Sciatic nerve (tissue), 2 donors: ENCODE data around the gene DNAJC17. TPM values are rescaled to one million over a fixed set of nuclear protein-coding genes. Genes with fewer than 3 reads are reported as not detected.

Experiments
- ATAC-seq: fragments of 200-7000 bp; cut with Tn5 transposase; one replicate; pipeline ENCODE4 v1.9.1; 2020; ENCODE audit warnings: mild to moderate bottlenecking, moderate library complexity
- DNase-seq: peaks from one replicate; pipeline ENCODE4 v3.0.0-alpha.2; 2020; ENCODE audit warnings: low spot score
- intact Hi-C: fragments of 100-400 bp; cut with DNase I; formaldehyde crosslinking; loops from one replicate; pipeline ENCODE4 v1.14.2; 2022
- total RNA-seq: library from RNA; stranded (reverse); fragmentation: NEBNext Ultra II Directional; extraction: Animal tissue kit (Norgen Biotek cat#: 25700); gene quantifications from one replicate; pipeline ENCODE4 v1.2.1, GENCODE V29; 2021
- donor health status: DM: no; HTN: no; CAD: no.
- donor health status: DM: no; HTN: no; CAD: no.

DNAJC17 gene
- total RNA-seq, 1 donor from 2014 or later: 36.2 TPM

GRCh38 chr15:40796512-40796911, 10.8 kb downstream of the DNAJC17 start:
- ATAC-seq (no peak), DNase-seq (no peak)
- intact Hi-C loops: no loop called here

DNA sequence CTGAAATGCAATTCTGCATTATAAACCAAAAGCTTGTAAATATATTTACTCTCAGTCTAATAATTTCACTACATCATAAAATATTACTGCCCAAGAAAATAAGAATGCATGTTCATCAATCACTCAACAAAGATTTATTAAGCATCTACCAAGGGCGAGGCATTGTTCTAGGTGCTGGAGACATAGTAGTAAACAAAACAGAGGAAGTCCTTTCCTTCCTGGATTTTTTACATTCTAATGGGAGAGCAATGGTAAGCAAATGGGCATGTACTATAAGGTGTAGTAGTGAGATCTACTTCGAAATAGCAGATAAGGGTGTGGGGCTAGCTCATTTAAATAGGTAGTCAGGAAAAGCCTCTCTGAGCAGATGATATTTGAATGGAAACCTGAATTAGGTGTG, 11.2 kb downstream of the DNAJC17 start:
- intact Hi-C loops: no loop called here

DNA sequence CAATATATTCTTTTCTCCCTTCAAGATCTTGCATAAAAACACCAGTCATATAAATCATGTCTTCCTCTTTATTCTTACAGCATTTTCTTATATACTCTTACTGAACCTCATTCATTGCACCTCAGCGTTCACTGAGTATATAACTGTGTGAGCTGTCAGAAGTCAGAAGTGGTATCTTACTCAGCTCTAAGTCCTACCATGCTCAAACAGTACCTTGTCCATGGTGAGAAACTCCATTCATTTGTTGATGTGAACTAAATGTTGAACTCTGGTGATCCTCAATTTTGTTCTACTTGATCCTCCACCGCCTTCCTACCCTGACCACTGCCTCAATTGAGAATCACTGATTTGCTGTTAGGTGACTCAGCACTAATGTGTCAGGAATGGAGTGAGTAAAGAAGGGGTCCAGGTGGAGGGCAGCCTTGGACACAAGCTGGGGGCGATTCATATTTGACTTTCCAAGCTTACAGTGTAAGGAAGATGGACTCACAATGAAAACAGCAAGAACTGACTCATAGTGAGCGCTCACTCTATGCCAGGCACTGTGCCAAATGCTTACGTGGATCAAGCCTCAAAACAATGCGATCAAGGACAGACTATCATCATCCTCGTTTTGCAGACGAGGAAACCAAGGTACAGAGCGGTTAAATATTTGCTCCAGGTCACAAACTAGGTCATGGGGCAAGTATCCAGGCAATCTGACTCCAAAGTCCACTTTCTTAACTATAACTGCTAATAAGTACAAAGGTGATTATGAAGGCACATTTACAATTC, 13.9 kb downstream of the DNAJC17 start:
- DNase-seq (no peak), ATAC-seq (no peak)
- intact Hi-C loops: no loop called here

More for the DNA sequence above, 11.2 kb downstream of the DNAJC17 start:
- DNase-seq: no peak
- no peak for ATAC-seq

GRCh38 chr15:40792394-40792793, 14.9 kb downstream of the DNAJC17 start:
- DNase-seq (no peak), ATAC-seq (no peak)
- intact Hi-C loops: no loop called here

DNA sequence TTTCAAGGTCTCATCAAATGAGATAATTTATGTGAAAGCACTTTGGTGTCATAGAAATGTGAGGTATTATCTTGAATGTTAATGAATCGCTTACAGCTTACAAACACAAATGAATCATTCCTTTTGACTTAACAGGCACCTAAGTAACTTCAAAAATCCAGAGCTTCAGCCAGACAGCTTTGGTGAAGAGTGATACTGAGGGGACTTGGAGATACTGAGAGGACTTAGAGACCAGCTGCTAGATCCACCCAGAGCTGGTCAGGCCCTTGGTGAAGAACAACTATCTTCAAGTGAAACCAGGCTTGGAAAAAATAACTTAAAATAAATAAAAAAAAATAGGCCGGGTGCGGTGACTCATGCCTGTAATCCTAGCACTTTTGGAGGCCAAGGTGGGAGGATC, 16.6 kb downstream of the DNAJC17 start:
- DNase-seq (no peak), ATAC-seq (no peak)
- intact Hi-C loops: no loop called here

DNA sequence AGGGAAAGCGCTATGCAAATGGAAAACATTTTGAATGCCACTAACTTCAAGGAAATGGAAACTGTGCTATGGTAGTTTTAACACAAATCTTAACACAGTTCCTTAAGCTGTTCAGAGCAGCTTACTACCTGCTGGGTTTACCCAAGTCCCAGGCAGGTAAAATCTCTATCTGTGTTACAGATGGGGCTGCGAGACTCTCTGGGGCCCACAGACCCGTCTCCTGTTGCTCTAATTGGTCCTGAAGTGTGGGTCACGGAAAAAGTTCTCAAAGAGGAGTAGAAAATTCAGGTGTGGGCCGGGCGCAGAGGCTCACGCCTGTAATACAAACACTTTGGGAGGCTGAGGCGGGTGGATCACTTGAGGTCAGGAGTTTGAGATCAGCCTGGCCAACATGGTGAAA, 17.3 kb downstream of the DNAJC17 start:
- intact Hi-C loops: no loop called here
- ATAC-seq: no peak
- no peak for DNase-seq

DNA sequence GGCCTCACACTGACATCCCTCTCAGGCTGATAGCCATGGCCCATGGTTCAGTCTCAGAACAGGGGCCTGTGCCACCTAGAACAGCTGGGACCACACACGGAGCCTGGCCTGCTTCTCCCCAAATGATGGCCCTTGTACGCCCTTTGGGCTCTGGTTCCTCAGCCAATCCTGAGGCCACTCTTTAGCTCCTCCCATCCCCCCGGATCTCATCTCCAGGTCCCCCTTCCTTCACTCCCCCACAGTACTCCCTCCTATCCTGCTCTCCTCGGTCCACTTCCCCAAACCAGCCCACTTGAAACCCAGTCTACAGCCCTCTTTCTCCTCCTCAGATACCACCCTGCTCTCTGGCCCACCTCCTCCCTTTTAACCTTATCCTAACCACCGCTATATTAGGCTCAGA, 18.2 kb downstream of the DNAJC17 start:
- DNase-seq (no peak), ATAC-seq (no peak)
- intact Hi-C loops: no loop called here

DNA sequence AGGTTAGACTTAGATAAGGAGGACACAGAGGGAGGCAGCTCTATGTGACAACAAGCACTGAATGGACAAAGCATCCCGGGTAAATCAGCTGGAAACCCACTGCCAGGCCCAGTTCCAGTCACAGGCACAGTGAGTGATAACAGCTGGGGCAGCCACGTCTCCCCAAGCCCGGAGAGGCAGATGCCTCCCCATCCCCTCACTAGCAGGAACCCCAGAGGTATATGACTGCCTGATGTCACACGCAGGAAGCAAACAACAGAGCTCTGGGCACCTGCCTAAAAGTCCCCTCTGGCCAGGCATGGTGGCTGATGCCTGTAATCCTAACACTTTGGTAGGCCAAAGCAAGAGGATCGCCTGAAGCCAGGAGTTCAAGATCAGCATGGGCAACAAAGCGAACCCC, 19.3 kb downstream of the DNAJC17 start:
- ATAC-seq (no peak), DNase-seq (no peak)
- intact Hi-C loops: no loop called here

DNA sequence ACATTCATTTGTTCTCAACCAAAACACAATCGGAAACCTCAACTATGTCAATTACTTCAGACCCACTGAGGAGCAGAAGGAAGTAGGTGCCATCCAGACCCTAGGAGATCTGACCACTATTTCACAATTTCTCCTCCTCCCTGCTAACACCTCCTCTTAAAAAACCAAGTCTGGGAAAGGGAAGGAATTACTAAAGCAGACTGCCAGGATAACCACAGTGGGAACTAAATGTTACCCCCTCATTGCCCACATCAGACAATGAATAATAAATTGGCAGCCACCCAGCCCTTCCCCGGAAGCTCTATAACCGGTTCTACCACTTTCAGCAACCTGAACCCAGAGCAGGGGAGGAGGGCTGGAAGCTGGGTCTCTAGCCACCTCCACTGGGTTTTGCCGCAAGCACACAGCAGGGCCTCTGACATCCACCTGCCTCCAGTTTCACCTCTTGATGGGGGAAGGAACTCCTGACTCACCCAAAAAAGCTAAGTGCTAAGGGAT, 19.9 kb downstream of the DNAJC17 start:
- DNase-seq (no peak), ATAC-seq (no peak)
- intact Hi-C loops: no loop called here

DNA sequence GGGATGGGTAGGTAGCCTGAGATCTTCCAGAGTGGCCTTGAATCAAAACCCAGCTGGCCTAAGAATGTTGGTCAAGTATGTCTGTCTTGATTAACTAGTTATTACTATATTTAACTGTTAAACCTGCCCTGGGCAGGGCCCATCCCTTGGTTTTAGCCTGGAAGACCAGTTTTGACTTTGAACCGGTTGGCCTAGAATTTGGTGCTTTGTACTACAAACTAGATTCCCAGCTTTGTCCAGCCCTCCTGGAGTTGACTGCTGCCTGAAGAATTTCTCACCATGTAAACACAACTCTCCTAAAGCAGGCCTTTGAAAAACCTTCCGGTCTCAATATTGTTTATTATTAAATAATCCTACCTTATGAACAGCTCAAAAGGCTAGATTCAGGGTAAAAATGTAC, 21.5 kb downstream of the DNAJC17 start:
- ATAC-seq: no peak
- intact Hi-C loops: no loop called here
- no peak for DNase-seq

DNA sequence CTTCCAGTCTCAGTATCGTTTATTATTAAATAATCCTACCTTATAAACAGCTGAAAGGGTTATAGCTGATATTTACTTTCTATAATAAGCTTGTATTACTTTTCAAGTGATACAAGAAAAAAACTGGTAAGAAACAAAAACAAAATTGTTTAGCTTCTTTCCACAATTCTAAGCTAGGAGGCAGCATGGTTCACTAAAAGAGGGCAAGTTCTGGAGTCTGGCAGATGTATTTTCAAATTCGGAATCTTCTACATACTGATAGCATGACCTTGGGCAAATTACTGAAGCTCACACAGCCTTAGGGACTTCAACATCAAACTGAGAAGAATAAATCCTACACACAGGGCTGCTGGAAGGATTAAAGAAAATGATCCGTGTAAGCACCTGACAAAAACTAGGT, 22.1 kb downstream of the DNAJC17 start:
- intact Hi-C loops: no loop called here
- ATAC-seq (no peak), DNase-seq (no peak)

DNA sequence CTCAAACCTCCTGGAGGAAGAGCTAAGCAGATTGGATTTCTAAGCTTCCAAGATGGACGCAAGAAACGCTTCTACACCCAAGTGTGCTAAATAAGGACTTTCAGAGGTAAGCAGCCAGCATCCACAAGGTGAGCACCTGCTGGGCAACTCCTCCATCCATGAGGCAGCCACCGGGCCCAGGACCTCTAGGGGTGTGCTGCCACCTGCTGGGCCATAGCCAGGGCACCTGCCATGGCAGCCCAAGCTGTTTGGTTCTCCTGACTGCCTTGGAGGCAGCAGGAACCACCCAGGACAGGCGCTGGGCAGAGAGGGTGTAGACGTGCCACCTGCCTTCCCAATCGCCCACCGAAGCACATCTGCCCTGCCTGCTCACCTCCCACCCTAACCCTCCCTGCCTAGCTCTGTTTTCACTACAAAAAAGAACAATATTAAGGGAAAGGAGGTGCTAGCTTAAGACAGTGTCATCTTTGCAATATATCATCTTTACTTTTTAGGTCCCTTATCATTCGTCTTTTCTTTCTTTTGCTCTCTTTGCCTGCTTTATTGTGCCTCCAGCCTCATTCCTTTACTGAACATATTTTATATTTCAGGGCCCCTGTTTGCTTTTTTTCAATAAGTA, 24.6 kb downstream of the DNAJC17 start:
- DNase-seq (no peak), ATAC-seq (peak; percentile 55)
- intact Hi-C loops: no loop called here

DNA sequence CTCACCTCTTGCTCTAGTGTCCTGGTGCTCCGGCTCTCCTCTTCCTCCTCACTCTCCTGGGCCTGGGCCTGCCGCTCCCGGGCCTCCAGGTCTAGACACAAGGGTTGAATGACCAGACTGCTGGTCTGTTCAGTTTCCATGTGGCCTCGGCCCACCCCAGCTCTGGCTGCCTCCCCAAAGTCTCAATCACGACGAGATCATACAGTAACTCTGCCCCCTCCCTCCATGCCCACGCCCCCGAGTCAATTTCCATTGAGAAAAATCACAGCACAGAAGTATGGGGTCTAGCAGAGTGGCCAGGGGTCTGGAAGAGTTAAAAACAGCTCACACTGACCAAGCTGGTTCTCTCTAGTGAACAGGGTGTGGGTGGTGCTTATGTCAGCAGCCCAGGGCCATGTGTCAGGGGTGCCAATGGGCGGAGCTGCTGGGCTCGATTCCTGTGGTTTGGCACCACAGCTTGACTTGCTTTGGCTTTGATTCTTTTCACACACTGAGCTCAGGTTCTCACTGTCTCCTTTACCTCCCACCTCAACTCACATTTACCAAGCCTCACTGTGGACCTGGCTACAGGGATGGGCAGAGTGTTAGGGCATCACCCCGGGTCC, 30.6 kb downstream of the DNAJC17 start:
- intact Hi-C loops: no loop called here
- DNase-seq (no peak), ATAC-seq (peak; percentile 83)

- ATAC-seq (no peak), DNase-seq (no peak)
- intact Hi-C loops: no loop called here
These were observed 31.3 kb downstream of the DNAJC17 start for GRCh38 chr15:40775740-40776536.

DNA sequence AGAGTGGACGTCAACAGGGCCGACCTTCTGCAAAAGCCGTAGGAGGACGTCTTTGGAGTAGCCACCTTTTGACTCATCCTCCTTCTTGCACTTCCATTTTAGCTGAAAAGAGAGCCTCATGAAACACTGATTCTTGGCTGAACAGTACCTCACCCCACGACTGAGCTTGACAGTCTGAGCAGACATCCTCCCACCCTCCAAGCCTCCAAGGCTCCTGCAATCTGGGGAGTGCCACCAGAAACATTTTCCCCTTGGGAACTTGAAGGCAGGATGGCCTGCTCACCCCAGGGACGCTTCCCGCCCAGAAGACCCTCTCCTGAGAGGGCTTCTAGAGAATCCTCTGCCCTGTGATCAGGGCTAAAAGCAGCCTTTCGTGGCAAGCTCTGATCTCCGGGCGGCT, 32.3 kb downstream of the DNAJC17 start:
- ATAC-seq: no peak
- intact Hi-C loops: no loop called here
- DNase-seq: no peak

DNA sequence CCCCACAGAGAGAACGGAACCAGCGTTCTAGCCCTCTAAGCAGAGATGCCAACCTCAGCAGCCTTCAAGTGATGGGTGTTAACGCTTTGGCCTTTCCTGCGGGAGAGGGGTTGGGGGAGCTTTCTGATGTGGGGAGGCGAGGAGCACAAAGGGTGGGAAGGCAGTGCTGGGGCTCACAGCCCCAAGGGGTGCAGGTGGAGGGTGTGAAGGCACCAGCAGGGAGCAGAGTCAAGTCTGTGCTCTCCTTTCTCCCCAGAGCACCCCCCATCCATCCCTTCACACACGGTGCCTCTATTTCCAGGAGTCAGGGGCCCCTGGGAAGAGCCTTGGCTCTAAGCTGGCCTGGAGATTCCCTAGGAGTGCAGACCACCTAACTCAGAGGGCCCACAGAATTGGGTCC, 33.4 kb downstream of the DNAJC17 start:
- intact Hi-C loops: loop anchor here (5.0 kb wide), 1 partner anchor 1277 kb away; no protein-coding TSS in a partner anchor
- no peak for DNase-seq
- no peak for ATAC-seq

DNA sequence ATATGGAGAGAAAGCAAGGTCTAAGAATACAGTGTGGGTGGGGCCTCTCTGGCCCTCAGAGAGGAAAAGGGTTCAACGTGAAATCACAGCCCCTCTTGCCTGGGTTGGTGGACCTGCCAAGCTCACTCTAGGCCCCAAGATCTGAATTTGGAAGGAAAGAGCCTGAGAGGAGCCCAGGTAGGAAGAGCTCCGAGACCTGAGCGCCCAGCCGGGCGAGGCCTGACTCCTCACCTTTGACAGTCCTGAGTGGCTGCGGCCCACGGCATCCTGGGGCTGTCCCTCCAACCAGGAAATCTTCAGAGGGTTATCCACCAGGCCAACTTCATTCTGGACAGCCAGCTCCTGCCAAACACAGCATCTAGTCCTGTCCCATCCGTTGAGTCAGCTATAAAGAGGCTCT, 33.8 kb downstream of the DNAJC17 start:
- ATAC-seq: no peak
- intact Hi-C loops: loop anchor here (5.0 kb wide), 1 partner anchor 1276 kb away; no protein-coding TSS in a partner anchor
- DNase-seq: no peak

- intact Hi-C loops: loop anchor here (5.0 kb wide), 1 partner anchor 1275 kb away; no protein-coding TSS in a partner anchor
- DNase-seq: no peak
- peak; percentile 20 for ATAC-seq
These were observed 35.3 kb downstream of the DNAJC17 start for GRCh38 chr15:40772014-40772413.

GRCh38 chr15:40771242-40771641, 36.0 kb downstream of the DNAJC17 start:
- no peak for ATAC-seq
- intact Hi-C loops: loop anchor here (5.0 kb wide), 1 partner anchor 1274 kb away; no protein-coding TSS in a partner anchor
- no peak for DNase-seq
